Osteocyte (in vitro differentiated cells): ENCODE data around the gene CUTC. TPM values are rescaled to one million over a fixed set of nuclear protein-coding genes. Genes with fewer than 3 reads are reported as not detected.
"Not testable (repeated sequence)": the region's sequence is repeated elsewhere in the genome, so short reads cannot be mapped to it uniquely, and the experiment has no call there.

Source experiments
- DNase-seq: peaks from one replicate; pipeline ENCODE4 v3.0.0; 2021; ENCODE audit warnings: mixed read lengths; ENCODE audit not compliant: unreplicated experiment; ENCODE audit errors: extremely low spot score
- H3K27ac Mint-ChIP-seq: one replicate; pipeline ENCODE4 v1.8.0; 2021; ENCODE audit warnings: mild to moderate bottlenecking, mixed read lengths; ENCODE audit not compliant: unreplicated experiment
- H3K27me3 Mint-ChIP-seq: one replicate; pipeline ENCODE4 v1.8.0; 2021; ENCODE audit warnings: mixed read lengths; ENCODE audit not compliant: unreplicated experiment
- H3K36me3 Mint-ChIP-seq: one replicate; pipeline ENCODE4 v1.8.0; 2021; ENCODE audit warnings: mixed read lengths; ENCODE audit not compliant: unreplicated experiment
- H3K4me1 Mint-ChIP-seq: one replicate; pipeline ENCODE4 v1.8.0; 2021; ENCODE audit warnings: mixed read lengths; ENCODE audit not compliant: unreplicated experiment
- H3K4me3 Mint-ChIP-seq: one replicate; pipeline ENCODE4 v1.8.0; 2021; ENCODE audit warnings: mild to moderate bottlenecking, moderate library complexity, mixed read lengths; ENCODE audit not compliant: unreplicated experiment
- H3K9me3 Mint-ChIP-seq: one replicate; pipeline ENCODE4 v1.8.0; 2021; ENCODE audit warnings: mixed read lengths; ENCODE audit not compliant: unreplicated experiment
- CTCF ChIP-seq: fragments of 200-600 bp; sonication (generic); IDR thresholded peaks from 2 replicates; pipeline ENCODE4 v1.5.0; 2021; ENCODE audit warnings: antibody characterized with exemption, mild to moderate bottlenecking, moderate library complexity
- total RNA-seq: library from RNA; stranded (reverse); gene quantifications from 2 replicates; pipeline ENCODE4 v1.2.1, GENCODE V29; 2021

CUTC gene
- total RNA-seq, 1 donor from 2014 or later, result 16.6 TPM

GRCh38 chr10:99743841-99744240 lies 11.8 kb downstream of the CUTC start:
- Mint-ChIP-seq H3K27ac (no peak overlapping the region), H3K4me1 (peaks cover 20% of the 10 kb centered on the region), H3K4me3 (no peak overlapping the region), H3K9me3 (peaks cover 21% of the 10 kb centered on the region), H3K27me3 (no peaks in the 10 kb centered on the region), H3K36me3 (peaks cover 70% of the 10 kb centered on the region)
- no peak for TF ChIP-seq CTCF
- no peak for DNase-seq

GRCh38 chr10:99746166-99746565 lies 14.1 kb downstream of the CUTC start:
- DNase-seq, result not testable (repeated sequence)

GRCh38 chr10:99748823-99749451 lies 16.9 kb downstream of the CUTC start:
- DNase-seq, result no peak
- H3K9me3 Mint-ChIP-seq, result no peaks in the 10 kb centered on the region
- H3K27ac Mint-ChIP-seq, result no peak overlapping the region
- no peaks in the 10 kb centered on the region for H3K27me3 Mint-ChIP-seq
- no peak overlapping the region for H3K4me3 Mint-ChIP-seq
- peaks cover 43% of the 10 kb centered on the region for H3K36me3 Mint-ChIP-seq
- H3K4me1 Mint-ChIP-seq, result no peaks in the 10 kb centered on the region
- TF ChIP-seq CTCF, result no peak

More at GRCh38 chr10:99746166-99746565, 14.1 kb downstream of the CUTC start:
- Mint-ChIP-seq H3K36me3 (peaks cover 63% of the 10 kb centered on the region), H3K4me1 (peaks cover 20% of the 10 kb centered on the region)
- H3K27ac Mint-ChIP-seq, H3K9me3 Mint-ChIP-seq, H3K4me3 Mint-ChIP-seq, H3K27me3 Mint-ChIP-seq: not testable (repeated sequence)

GRCh38 chr10:99750641-99751040 lies 18.6 kb downstream of the CUTC start:
- TF ChIP-seq CTCF, result no peak
- DNase-seq, result no peak
- no peaks in the 10 kb centered on the region for H3K9me3 Mint-ChIP-seq
- no peaks in the 10 kb centered on the region for H3K27me3 Mint-ChIP-seq
- no peak overlapping the region for H3K27ac Mint-ChIP-seq
- no peaks in the 10 kb centered on the region for H3K4me1 Mint-ChIP-seq
- no peak overlapping the region for H3K4me3 Mint-ChIP-seq
- H3K36me3 Mint-ChIP-seq, result peaks cover 41% of the 10 kb centered on the region

- no peaks in the 10 kb centered on the region for H3K27me3 Mint-ChIP-seq
- H3K4me1 Mint-ChIP-seq, result no peaks in the 10 kb centered on the region
- DNase-seq, result no peak
- H3K9me3 Mint-ChIP-seq, result no peaks in the 10 kb centered on the region
- no peak for TF ChIP-seq CTCF
- no peak overlapping the region for H3K4me3 Mint-ChIP-seq
- no peak overlapping the region for H3K27ac Mint-ChIP-seq
- peaks cover 52% of the 10 kb centered on the region for H3K36me3 Mint-ChIP-seq
Observed at GRCh38 chr10:99754670-99755069, 22.6 kb downstream of the CUTC start.
